Activated CD4-positive, alpha-beta T cell treated with anti-CD3 and anti-CD28 coated beads, Interleukin-2, Interleukin-4, amounts not matched to agents 100 ng/mL and 50 ng/mL, durations not matched to agents 16 hours and 8 hours (primary cell): ENCODE data around the gene JADE1.
A peak's percentile ranks its signal among the peaks of the same experiment; 100 is the strongest.

ENCODE experiments used
- DNase-seq: peaks from one replicate; pipeline ENCODE4 v3.0.0-alpha.2; 2020; ENCODE audit warnings: low spot score

JADE1 gene

GRCh38 chr4:128810871-128811570 lies 1.5 kb downstream of the JADE1 start:
- DNase-seq, result peak; percentile 84

DNA sequence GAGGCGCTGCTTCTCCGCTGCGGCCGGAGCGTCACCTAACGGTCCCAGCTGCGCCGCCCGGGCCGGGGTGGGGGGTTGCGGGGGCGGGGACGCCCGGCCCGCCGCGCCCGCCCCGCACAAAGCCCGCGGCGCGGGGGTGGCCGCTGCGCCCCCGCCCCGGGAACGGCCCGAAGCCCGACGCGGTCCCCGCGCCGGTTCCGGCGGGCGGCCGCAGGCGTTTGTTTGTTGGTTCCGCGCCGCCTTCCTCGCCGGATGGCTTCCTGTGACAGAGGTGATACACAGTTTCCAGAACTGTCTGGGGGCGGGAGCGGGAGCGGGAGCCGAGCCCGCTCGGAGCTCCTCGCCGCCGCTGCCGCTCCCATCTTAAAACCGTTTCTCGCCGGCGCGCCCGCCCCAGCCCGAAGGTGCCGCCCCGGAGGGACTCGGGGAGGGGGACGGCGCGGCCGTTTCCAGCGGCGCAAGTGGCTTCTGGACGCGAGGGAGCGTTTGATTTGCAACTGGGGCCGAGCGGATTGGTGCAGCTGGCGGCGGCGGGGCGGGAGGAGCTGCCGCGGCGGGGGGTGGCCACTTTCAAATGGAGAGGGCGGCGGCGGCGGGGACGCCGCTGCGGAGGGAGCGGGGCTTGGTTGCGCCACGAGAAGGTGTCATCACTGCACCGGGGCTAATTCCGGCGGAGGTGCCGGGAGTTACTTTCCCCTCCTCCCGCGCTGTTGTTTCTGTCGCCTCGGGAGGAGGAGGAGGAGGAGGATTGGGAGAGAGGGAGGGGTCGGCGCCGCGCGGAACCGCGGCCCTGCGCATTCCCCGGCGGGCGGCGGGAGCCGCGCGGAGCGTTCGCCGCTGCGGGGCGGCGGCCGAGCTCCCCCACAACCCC lies 2.3 kb downstream of the JADE1 start:
- DNase-seq, result peak; percentile 88

DNA sequence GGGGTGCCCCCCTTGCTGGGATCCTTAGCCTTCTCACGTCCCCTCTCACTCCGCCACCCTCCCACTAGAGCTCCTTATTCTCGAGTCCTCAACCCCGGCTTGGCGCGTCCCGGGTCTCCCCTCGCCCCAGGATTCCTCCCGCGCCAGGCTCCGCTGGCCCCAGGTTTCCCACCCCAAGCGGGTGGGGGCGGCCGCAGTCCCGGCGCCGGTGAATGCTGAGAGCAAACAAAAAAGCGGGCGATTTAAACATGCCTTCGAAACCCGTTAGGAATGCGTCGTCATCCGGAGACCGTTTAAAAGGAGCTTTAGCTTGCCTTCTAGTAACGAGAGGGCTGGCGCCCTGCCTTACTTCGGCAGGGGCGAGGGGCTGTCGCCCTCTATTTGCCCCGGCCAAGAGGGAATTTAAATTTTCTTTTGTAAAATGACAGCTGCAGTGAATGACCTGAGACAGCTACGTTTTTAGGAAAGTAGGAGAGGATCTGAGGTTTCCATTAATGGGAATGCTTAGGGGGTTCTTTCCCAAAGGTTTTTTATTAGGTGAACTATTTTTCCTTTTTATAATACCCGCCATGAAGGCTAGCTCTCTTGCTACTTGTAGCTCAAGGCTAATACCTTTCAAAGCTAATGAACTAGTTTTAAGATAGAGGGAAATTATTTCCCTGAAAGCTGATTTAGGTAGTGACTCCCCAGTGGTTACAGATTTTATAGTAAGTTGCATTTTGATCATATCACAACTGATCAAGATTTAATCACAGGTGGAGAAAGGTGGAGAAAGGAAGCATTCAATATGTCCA lies 3.1 kb downstream of the JADE1 start:
- DNase-seq, result peak; percentile 37

DNA sequence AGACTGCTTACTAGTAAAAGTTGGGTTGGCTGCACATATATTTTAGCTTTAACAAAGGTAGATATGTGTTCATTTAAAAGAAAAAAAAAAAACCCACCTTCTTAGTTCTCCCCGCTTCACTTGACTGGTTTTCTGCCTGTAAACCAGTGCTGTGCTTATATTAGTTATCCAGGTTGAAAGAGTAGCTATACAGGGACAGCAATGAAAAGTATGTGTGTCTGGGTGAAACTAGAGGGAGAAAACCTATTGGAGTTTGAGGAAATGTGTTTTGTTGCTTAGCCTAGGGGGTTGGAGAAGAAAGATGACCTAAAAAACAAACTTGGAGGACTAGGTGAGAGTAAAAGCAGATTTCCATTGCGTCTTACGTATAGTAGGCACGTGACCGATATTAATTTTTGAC lies 4.5 kb downstream of the JADE1 start:
- DNase-seq, result no peak

DNA sequence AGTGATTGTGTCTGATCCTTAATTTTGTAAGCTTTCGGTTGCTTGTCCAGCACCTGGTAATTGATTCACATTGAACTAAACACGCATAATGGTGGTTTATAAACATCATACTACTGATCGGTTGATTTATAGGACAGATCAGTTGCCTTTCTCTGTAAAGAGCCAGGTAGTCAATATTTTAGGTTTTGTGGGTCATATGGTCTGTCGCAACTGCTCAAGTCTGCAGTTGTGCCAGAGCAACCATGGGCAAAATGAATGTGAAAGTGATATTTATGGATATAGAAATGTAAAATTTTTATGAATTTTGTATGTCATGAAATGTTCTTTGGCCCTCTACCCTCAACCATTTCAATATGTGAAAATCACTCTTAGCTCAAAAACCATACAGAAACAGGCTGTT lies 8.9 kb downstream of the JADE1 start:
- no peak for DNase-seq

- no peak for DNase-seq
These were observed 9.7 kb downstream of the JADE1 start for GRCh38 chr4:128819082-128819742.

DNA sequence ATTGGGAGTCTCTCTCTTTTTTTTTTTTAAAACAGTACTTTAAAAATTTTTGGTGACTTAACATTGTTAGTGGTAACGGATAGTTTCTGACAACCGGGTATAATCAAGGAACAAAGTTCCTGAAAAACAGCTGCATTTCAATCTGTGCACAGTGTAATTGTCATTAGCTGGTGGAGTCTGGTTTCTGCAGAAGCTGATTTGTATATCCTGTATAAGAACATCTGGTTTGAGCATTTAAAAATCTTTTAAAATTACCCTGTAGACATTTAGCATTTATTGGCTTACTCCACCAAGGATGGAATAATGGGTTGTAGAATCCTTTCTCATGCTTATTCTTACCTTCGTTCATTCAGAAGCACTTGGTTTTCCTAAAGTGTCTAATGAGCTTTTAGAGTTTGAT lies 11.2 kb downstream of the JADE1 start:
- DNase-seq, result no peak

DNA sequence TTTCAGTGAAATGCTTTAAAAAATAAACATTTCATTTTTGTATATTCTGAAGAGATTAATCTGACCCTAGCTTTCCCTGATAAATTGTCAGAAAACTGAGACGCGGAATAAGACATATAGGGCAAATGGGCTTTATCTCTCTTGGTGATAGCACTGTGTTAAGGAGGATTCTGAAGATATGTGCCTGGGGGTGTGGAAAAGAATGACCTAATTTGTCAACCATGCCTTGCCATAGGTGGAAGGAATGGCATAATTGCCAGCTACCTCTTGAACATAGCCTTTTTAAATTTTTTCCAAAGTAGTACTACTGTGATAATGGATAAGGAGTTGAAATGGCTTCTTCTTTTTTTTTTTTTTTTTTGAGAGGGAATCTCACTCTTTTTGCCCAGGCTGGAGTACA lies 11.7 kb downstream of the JADE1 start:
- no peak for DNase-seq

DNA sequence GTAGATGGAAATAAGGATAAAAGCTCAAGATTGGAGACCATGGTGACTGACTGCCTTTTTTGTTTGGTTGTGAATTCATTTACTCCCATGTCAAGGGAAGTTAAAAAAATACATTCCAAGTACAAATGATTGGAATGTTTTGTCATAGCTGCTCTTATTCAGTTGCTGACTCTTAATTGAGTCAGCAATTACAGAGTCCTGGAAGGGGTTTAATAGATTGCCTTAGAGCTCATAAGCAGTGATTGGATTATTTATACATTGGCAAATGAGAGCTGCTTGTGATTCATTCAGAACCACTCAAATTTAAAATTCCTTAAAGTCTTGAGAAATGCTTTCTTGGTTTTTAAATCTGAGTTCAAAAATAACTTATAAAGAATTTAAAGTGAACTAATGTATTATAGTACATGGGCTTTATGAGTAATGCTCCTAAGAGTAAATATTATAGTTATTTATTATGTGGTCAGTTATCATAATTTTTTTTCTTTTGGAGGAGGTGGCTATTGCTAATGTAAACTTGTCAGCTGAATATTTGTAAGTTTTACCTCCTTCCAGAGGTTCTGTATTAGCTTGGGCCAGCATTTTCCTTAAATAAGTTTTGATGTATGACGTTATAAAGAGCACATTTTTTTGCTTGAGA lies 13.6 kb downstream of the JADE1 start:
- no peak for DNase-seq

GRCh38 chr4:128825226-128825625 lies 15.7 kb downstream of the JADE1 start:
- DNase-seq, result no peak

GRCh38 chr4:128827296-128827695 lies 17.8 kb downstream of the JADE1 start:
- no peak for DNase-seq

DNA sequence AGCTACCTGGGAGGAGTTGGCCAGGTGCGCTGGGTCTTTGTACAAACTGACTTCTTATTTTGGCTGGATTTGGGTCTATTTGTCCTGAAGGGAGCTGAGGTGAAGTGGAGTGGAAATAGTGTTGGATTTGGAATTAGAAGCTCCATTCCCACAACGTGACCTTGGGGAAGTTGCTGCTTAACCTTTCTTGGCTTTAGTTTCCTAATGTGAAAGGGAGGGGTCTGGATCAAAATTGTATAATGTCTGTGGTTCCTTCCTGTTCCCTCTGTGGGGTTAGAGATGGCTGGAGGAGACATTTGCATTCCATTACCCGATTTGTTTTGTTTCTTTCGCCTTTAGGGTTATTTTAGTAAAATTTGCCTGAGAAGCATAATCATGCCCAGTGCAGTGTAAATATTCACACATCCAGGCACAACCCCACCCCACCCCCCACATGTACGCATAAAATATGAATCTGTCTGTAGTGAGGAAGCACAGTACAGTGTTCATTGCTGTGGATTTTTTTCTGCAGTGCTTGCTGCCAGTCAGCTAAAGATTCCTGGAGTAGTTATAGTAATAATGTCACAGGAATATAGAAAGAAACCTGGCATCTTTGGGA lies 21.5 kb downstream of the JADE1 start:
- no peak for DNase-seq

- DNase-seq, result no peak
These were observed 22.2 kb downstream of the JADE1 start for GRCh38 chr4:128831531-128832242.

DNA sequence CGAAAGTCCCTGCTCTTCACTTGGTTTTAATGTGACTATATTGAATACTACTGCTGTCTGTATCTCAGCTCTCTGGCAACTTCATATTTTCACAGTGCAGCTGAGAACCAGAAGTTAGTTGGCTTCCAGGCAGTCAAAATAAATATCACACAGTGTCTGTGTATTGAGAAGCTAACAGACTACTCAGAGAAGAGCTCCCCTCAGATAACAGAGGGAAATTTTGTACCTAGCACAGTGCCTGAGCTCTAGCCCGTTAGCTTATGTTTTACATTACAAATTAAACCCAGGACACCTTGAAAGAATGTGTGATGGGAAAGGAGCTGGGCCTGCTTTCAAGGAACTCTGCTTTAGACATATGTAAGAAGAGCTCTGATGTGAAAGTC lies 22.7 kb downstream of the JADE1 start:
- DNase-seq, result no peak

GRCh38 chr4:128835498-128836222 lies 26.2 kb downstream of the JADE1 start:
- DNase-seq, result no peak

DNA sequence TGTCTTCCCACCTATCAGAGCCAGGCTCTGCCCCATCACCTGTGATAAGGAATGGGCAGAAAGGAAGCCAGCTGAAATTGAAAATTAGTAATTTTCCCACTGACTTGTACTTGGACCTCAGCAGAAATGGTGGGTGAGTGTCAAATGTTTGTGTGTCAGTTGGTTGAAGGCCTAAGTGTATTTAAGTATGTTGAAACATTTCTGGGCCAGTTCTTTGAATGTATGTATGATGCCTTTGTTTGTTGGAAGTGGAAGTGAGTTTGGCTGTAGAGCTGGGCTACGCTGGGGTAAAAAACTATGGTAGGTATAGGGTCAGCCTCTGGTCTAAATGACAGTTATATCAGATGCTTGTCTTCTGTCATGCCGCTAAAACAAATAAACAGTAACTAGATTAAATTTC lies 27.7 kb downstream of the JADE1 start:
- DNase-seq, result no peak

- no peak for DNase-seq
These were observed 28.2 kb downstream of the JADE1 start for GRCh38 chr4:128837679-128838078.

DNA sequence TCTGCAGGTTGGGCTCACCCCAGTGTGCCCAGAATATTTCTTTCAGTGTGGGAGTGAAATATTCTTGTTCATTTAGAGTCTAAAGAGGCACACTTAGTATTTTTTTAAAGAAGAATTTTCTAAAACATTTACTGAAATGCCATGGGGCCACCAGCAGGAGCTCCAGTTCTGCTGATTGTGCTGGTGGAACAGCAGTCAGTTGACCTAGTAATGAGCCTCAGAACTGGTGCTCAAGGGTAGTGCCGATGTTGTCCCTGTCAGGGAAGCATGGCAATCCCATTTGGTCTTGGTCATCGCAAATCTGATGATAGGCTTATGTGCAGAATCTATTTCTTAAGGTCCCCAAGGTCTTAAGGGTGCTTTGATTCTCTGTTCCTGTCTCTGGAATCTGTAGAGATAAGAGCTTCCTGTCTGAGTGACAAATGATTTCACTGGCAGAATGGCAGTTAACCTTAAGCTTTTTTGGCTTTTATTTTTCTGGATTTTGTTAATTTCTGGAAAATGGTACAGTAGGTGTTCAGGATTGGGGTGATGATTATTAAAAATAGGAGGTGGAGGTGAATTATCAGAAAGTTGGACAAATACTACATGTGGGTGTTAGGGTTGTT lies 31.3 kb downstream of the JADE1 start:
- no peak for DNase-seq

DNA sequence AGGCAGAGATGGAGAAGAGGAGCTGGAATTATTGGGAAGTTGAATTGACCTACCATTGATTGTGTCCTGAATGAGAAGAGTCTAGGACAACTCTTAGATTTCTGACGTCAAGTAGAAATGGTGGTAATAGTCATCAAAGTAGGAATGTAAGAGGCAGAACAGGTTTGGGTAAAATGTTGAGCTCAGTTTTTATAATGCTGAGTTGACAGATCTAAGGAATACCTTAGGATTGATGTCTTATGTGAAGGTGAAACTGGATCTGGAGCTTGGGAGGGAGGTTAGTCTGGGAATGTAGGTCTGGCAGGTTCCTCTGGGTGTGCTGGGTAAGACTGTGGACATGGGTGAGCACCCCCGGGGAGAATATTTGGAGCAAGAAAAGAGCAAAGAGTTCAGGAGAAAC lies 31.9 kb downstream of the JADE1 start:
- no peak for DNase-seq

GRCh38 chr4:128844931-128845330 lies 35.4 kb downstream of the JADE1 start:
- no peak for DNase-seq
